ENCODE data around the gene REST. TPM values are rescaled to one million over a fixed set of nuclear protein-coding genes. Genes with fewer than 3 reads are reported as not detected.

REST gene
- total and polyA plus RNA-seq, 9 of the 15 experiments (the other 6 are each of a cell fraction or from before 2014, with no cell fraction given), result 2.9 to 24.0 (median 19.2) TPM

GRCh38 chr4:56958111-56958517 is 50.4 kb downstream of the REST start (continued):
- TF ChIP-seq CUX1 (CRISPR knock-in tag; IDR thresholded peaks at IDR 0.05), result no peak
- TF ChIP-seq OTX1 (CRISPR knock-in tag; IDR thresholded peaks at IDR 0.05), result no peak
- no peak for TF ChIP-seq ZNF609 (CRISPR knock-in tag; IDR thresholded peaks at IDR 0.05; ENCODE audit: borderline replicate concordance)
- TF ChIP-seq TCFL5 (CRISPR knock-in tag; conservative IDR thresholded peaks at IDR 0.05), result no peak
- no peak for TF ChIP-seq JUN (IDR thresholded peaks at IDR 0.05; ENCODE audit: borderline replicate concordance, low read depth, low read length)
- TF ChIP-seq JUN (CRISPR knock-in tag; IDR thresholded peaks at IDR 0.05; ENCODE audit: borderline replicate concordance), result no peak
- no peak for TF ChIP-seq MCM7 (IDR thresholded peaks at IDR 0.05)
- TF ChIP-seq ARNT (IDR thresholded peaks at IDR 0.05), result no peak
- TF ChIP-seq ZC3H11A (IDR thresholded peaks at IDR 0.05; ENCODE audit: low read depth, low read length), result no peak
- TF ChIP-seq PHF20 (IDR thresholded peaks at IDR 0.05; ENCODE audit: partially characterized antibody), result no peak
- no peak for TF ChIP-seq DMBX1 (CRISPR knock-in tag; IDR thresholded peaks at IDR 0.05; ENCODE audit: borderline replicate concordance)
- TF ChIP-seq NONO (IDR thresholded peaks at IDR 0.05; ENCODE audit: low read depth in 2 of 2, low read length in 1 of 2), result no peak
- TF ChIP-seq CEBPG (CRISPR knock-in tag; IDR thresholded peaks at IDR 0.05), result peak; percentile 85
- peak; percentile 94 to 95 for TF ChIP-seq CEBPG (tag; conservative IDR thresholded peaks at IDR 0.05 in 1 of 2, IDR thresholded peaks at IDR 0.05 in 1 of 2)
- no peak for TF ChIP-seq ZNF561 (CRISPR knock-in tag; conservative IDR thresholded peaks at IDR 0.05)
- TF ChIP-seq PURB (CRISPR knock-in tag; IDR thresholded peaks at IDR 0.05; ENCODE audit: low read depth), result no peak
- peak; percentile 44; the same call in 1 of the 2 replicates for TF ChIP-seq SMAD4 (CRISPR knock-in tag; conservative IDR thresholded peaks at IDR 0.05)
- no peak for TF ChIP-seq ZNF586 (CRISPR knock-in tag; conservative IDR thresholded peaks at IDR 0.05)
- TF ChIP-seq MEF2A (IDR thresholded peaks at IDR 0.05; ENCODE audit: control insufficient read depth, low read depth, low read length), result no peak
- TF ChIP-seq POLR2G (IDR thresholded peaks at IDR 0.05; ENCODE audit: low read depth, low read length), result no peak

Measured in K562 (cell line).